HUDEP-2 (cell line): ENCODE results near the gene STK33.

Experiments used
- DNase-seq, 76 experiments: peaks; one replicate each; lab custom pipeline; 2025; ENCODE audit not compliant: unreplicated experiment in 76 of 76; lab: John Stamatoyannopoulos, UW

Gene STK33

DNA sequence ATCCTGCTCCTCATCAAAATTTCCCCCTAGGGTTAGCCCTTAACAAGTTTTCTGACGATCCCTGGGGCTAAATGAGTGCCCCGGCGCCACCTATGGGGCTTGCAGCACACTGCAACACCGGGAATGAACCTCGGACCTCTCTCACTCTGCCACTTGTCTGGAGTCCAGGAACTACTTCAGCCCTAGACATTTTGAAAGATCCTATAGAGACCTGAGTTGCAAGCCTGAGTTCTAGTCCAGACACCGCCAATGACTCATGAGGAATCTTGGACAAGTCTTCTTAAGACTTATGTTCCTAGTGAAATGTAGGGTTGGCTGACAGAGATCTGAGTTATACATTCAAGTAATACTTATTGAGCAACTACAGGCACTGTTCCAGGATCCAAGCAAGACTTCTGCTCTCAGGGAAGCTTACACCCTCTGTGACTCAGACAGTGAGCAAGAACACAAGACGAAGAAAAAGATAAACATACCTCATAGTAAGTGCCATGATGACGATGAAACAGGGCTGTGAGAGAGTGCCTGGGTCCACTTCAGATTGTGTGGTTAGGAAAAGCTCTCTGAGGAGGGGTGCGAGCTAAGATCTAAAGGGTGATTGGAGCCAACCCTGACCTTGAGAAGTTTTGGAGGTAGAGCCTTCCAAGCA is 10.2 kb upstream of the STK33 start:
- DNase-seq = peak in 37 of 76 experiments; percentile 1 to 47 (median 19)

DNA sequence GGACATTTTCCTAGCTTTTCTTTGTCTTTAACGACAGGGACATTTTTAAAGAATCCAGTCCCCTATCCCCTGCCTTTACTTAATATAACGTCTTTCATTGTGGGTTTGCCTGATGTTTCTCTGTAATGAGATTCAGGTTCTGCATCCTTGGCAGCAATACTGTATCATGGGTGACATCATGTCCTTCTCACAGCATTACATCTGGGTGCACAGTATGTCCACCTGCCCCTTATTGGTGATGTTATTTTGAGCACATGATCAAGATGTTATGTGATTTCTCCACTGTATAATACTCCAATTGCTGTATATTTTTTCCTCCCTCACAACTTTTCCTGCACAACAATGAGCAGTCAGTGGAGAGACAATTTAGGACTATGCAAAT is 9.7 kb upstream of the STK33 start:
- no peak for DNase-seq

DNA sequence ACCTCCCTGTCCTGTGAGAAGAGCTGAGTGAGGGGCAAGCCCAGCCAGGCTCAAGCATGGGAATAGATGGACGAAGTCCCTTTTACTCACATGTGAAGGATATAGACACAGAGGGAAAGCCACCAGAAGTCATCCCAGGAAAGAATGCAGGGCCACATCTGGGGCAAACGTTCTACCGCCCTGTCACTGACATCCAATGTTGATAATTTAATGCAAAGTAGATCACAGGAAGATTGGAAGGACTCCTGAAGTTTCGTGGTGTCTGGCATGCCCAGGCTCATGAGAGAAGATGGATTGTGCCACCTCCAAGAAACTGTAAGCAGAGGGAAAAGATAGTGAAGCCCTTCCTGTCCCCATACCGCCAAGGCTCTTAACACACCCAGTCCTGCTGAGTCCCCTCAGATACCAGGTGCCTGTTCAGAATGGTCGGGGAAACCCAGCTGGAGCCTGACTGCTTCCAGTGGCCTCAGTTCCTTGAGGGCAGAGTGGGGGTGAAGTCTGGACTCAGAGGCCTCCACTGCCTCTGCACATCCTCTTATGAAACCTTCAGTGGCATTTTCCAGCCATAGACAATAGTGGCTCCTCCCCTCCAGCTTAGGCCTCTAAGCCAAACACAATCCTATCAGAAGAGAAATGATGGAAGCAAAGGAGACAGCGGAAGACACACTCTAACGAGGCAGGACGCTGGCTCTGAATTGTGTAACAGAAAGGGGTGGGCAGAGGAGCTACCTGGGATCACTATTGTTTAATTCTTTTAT is 7.5 kb upstream of the STK33 start:
- no peak for DNase-seq

DNA sequence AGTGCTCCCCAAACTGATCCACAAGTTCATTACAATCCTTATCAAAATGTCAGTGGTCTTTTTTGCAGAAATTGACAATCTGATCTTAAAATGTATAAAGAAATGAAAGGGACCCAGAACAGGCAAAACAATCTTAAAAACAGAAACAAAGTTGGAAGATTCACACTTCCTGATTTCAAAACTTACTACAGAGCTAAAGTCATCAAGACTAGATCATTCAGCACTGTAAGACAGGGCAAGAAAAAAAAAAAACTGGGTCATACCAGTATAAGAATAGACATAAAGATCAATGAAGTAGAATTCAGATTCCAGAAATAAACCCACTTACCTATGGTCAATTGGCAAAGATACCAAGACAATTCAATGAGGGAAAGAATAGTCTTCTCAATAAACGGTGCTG is 4.5 kb upstream of the STK33 start:
- DNase-seq = no peak

DNA sequence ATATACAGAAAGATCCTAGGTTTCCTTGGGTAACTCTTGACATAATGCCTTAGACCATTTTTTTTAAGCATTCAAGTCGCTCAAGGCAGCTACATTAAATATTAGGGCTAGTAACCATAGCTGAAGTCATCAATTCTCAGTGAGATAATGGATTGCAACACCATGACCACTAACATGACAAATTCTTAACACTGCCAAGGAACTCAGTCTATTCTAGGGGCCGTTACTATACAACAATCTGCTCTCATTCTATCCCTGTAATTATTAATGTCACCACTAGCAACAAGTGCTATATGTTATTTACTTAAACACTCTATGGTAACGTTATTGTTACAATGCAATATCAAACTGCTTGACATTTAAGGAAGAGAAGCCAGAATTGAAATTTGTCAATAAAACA is 3.2 kb upstream of the STK33 start:
- no peak for DNase-seq

DNA sequence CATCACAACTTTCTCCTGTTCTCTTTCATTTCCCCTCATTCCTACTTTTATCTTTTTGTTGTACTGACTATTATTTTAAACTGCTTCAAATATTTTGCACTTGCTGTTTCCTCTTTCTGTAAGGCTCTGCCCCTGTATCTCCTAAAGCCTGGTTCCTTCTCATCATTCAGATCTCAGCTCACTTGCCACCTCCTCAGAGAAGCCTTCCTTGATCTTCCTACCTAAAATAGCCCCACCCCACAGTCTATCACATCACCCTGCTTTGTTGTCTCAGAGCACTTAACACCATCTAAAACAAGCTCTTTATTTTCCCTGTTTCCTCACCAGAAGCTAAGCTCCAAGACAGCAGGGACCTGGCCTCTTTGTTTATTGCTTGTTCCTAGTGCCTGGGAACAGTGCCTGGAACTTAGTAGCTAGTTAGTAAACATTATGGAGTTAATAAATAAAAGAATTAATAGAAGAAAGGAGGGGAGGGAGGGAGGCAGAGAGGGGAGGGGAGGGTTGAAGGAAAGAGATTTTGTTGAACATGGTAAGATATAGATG is 2.5 kb upstream of the STK33 start:
- no peak for DNase-seq

DNA sequence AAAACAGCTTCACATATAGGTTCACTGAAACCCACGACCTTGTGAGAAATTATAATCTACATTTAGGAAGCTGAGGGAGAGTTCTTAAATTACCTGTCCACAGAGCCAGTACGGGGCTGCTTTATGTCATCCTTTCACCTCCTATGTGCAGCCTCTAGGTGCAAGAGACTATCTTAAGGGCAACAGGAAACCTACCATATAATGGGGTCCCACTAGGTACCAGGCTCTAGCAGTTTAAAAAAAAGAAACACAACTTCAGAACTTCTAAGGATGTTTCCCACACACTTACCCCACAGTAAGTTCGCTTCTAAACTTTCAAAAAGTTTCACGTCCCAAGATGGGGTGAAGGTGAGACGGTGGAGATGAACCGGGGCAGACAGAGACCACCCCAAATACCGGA is 573 bp downstream of the STK33 start:
- DNase-seq = no peak

DNA sequence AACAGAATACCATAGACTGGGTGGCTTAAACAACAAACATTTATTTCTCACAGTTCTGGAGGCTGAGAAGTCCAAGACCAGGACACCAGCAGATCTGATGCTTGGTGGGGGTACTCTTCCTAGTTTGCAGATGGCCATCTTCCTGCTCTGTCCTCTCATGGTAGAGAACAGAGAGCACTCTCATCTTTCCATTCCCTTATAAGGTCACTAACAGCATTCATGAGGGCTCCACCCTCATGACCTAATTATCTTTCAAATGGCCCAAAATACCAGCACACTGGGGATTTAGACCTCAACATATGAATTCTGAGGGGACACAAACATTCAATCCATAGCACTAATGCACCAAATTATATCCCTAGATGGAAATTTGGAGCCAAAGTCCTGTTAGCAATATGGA is 6.1 kb downstream of the STK33 start:
- no peak for DNase-seq

DNA sequence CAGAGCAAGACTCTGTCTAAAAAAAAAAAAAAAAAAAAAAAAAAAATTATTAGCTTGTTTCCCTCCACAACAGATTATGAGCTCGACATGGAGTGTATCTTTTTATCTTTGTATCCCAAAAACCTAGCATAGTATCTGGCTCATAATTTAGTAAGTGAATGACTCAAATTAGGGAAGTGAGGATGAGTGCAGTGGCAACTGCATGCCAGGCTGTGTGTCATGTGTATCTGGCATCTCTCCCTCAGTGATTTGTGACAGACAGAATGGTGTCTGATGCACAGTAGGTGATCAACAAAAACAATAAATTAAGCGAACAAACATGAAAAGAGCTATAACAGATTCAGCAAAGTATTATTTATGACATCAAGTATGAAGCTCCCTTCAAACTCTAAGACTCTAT is 7.2 kb downstream of the STK33 start:
- no peak for DNase-seq

DNA sequence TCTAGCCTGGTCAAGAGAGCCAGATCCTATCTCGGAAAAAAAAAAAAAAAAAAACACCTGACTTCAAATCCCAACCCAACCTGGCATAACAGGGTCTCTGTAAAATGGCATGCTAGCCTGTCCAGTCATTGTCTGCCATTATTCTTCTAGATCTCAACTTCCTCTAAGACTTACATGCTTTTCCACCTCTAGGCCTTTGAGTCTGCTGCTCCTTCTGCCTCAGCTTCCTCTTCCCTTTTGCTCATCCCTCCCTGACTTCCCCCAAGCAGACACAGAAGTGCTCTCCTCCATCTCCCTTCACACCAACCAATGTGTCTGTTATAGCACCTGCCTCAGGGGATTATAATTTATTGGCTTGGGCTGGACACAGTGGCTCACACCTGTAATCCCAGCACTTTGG is 7.8 kb downstream of the STK33 start:
- no peak for DNase-seq

DNA sequence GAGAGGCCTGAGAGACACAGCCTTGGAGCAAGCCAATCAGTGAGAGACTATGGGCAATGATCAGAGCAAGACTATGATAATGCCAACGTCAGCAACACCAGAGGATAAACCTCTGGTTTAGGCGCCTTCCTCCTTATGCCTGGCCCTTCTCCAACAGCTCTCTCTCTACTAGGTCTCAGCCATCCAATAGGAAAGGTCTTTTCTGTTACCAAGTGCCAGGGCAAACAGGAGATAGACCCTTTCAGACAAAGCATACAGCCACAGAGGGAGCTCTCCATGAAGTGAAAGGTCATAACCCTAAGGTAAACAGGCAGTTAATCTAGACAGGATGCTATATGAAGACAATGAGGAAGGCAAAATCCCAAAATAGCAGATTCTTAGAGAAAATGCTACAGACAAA is 9.5 kb downstream of the STK33 start:
- no peak for DNase-seq

DNA sequence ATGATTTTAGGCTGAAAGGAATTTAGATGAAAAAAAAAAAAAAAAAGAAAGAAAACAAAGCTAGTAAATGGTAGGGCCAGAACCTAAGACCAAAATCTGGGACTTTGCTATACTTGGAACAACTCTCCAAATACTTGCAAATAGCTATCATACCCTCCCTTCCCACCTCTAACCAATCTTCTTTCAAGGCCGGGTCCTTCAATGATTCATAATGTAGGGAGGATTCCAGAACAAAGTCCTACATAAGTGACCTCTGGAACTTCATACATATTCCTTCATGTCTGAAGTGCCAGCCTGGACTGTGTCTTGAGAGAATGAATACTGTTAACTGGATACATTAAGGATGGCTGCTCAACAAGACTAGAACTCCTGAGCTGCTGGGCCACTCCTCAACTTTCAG is 9.9 kb downstream of the STK33 start:
- DNase-seq = no peak

DNA sequence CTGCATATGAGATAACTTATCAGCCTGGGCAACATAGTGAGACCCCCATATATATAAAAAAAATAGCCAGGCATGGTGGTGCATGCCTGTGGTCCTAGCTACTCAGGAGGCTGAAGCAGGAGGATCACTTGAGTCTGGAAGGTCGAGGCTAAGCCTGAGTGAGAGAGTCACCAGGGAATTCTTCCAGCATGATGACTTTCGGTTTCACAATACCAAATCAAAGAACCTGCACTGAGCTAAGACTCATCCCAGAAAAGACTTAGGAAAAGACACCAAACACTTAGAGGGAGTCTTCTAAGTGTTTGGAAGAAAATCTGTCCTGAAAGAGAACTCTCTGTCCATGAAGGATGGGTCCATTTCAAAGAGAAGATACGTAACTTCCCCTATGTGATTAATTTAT is 12.7 kb downstream of the STK33 start:
- DNase-seq = no peak

DNA sequence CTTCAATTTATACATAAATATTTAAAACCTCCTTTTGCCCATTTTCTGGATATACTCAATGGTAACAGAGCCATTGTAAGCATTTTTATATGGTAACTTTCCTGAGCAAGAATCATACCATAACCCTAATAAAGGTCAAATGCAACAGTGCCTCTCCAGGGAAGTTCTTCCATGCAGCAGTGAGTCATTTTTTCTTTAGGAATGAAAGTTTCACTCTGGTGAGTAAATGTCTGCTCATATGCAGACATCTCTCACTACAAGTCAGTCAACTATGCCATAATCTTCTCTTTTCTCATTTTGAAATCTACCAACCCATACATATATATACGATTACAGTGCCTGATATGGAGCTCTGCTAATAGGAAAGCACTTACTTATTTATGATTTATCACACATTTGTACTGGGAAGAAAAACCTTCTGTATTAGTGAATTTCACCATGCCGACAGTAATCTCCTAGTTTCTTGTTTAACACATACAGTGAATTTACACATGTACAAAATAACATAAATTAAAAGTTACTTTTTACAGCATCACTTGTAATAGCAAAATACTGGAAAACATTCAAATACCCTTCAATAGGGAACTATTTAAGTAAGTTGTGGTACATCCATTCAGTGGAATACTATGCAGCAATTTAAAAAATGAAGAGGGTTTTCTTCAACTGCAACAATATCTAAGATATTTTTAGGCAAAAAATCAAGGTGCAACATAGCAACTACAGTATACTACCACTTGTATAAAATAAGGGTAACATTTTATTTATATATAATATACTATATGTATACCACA is 16.0 kb downstream of the STK33 start:
- no peak for DNase-seq

DNA sequence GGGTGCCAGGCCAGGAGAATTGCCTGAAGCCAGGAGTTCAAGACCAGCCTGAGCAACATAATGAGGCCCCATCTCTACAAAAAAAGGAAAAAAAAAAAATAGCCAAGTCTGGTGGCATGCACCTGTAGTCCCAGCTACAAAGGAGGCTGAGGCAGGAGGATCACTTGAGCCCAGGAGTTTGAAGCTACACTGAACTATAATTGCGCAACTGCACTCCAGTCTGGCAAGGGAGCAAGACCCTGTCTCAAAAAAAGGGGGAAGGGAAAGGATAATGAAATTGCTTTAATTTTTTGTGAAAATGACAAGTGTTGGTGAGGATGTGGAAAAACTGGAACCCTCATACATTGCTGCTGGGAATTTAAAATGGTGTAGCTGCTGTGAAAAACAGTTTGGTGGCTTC is 19.2 kb downstream of the STK33 start:
- DNase-seq = no peak

DNA sequence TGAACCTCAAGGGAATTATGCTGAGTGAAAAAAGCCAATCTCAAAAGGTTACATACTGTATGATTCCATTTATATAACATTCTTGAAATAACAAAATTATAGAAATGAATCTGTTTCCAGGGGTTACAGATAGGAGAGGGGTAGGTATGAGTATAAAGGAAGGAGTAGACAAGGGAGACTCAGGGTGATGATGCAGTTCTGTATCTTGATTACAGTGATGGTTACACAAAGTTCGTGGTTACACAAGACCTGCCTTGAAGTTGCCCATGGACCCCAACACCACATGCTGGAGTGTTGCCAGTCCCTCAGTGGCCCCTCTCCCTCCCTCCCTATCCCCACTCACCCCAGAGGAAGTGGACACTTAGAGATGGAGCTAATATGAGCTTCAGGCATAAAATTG is 20.3 kb downstream of the STK33 start:
- no peak for DNase-seq

DNA sequence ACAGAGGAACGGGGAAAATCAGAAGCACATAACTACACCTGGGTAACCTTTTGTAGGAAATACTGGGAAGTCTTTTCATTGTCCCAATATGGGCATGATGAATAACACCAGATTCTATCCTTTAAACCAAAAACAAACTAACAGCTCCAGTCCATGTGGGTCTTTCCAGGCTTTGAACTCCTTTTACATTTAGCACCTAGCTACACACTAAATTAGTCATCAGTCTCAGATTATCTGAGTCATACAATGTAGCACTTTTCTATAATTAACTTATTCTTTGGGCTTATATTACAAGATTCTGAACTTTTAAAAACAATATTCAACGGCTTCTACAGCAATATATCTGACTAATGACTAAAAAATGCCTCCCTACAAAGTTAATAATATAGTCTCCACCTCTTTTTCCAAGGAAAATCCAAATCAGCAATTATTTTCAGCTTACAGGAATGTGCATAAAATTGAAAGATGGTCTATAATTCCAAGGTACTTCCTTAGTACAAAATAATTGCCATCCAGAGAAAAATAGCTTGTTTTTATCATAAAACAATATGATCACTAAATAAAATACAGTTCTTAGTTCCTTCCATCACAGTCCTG is 26.3 kb downstream of the STK33 start:
- no peak for DNase-seq

DNA sequence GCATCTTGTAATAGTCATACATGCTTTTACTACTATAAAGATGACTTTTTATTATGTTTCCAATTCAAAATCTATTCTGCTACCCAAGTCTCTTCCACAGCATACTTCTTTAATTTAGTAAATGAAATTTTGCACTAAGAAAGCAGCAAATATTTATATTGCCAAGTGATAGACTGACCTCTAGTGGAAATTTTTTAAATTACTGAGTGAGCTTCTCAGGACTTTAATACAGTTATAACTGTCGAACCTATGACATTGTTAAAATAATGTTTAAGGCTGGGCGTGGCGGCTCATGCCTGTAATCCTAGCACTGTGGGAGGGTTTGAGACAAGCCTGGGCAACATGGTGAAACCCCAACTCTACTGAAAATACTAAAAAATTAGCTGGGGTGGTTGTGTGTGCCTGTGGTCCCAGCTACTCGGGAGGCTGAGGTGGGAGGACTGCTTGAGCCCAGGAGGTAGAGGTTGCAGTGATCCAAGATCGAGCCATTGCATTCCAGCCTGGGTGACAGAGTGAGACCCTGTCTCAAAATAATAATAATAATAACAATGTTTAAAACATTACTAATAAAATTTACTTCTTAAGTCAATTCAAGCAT is 27.3 kb downstream of the STK33 start:
- peak in 23 of 76 experiments; percentile 1 to 64 (median 14) for DNase-seq

DNA sequence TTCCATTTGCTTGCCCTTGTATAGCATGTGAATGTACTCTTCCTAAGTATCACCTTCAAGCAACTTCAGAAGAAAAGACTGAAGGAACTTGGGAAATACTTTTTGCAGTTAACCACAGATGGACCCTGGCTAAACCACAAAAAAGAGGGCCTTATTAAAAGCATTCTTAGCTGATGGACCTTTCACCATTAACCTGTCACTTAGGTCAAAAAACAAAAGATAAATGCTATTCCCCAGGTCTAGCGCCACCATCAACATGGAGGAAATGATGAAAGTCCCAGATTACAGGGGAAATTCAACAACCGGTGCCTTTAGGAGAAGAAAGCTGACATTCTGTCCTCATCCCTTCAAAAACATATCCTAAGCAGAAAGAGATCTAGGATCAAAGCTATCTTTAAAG is 29.5 kb downstream of the STK33 start:
- DNase-seq = no peak

DNA sequence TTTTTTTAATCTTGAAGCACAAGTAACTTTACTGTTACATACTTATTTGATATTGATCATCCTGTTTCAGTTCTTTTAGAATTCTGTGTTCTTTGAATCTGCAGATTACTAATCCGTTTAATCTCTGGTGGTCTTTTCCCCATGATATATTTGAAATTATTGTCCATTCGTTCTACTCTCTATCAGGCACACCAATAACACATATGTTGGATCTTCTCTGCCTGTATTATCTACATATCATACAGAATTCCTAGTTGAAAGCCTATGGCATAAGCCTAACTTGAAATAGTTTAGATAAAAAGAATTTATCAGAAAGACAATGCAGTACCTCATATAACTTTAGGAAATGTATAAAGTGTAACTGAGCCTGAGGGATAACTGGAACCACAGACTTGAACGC is 32.6 kb downstream of the STK33 start:
- no peak for DNase-seq

DNA sequence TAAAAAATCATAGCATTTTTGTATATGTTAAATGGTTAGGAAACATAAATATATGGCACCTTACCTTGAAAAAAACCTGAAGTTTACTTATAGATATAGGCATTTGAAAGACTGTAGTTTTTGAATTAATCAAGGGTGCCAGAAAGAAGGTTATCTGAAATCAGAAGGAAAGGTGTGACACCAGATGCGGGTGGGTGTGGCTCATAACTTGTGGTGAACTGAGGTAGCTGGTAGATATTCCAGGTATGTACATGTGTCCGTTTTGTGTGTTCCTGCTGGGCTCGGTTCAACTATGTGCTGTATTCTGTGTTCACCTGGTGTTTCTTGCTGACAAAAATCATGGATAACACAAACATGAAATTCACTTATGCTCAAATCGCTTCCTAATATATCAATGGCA is 35.6 kb downstream of the STK33 start:
- DNase-seq = no peak
